Hepatocyte (in vitro differentiated cells): ENCODE measurements around the gene FKRP. TPM values are rescaled to one million over a fixed set of nuclear protein-coding genes. Genes with fewer than 3 reads are reported as not detected.

Source experiments
- DNase-seq: peaks from one replicate; pipeline ENCODE4 v3.0.0-alpha.2; 2016; ENCODE audit warnings: low spot score
- H2AFZ ChIP-seq: fragments of 200-600 bp; sonication (generic); 2 replicates; pipeline ENCODE4 v1.6.0; 2016; ENCODE audit warnings: antibody characterized with exemption, mild to moderate bottlenecking
- H3K27ac ChIP-seq: fragments of 200-600 bp; sonication (generic); 2 replicates; pipeline ENCODE4 v1.5.1; 2016; ENCODE audit warnings: mild to moderate bottlenecking
- H3K27me3 ChIP-seq: fragments of 200-600 bp; sonication (generic); 2 replicates; pipeline ENCODE4 v1.6.1; 2016
- H3K36me3 ChIP-seq: fragments of 200-600 bp; sonication (generic); replicated peaks from 2 replicates; pipeline ENCODE4 v1.5.1; 2016; ENCODE audit warnings: low read depth; ENCODE audit not compliant: insufficient read depth
- H3K4me1 ChIP-seq: fragments of 200-600 bp; sonication (generic); 2 replicates; pipeline ENCODE4 v1.5.1; 2016; ENCODE audit warnings: mild to moderate bottlenecking, moderate library complexity; ENCODE audit not compliant: insufficient read depth
- H3K4me2 ChIP-seq: fragments of 200-600 bp; sonication (generic); 2 replicates; pipeline ENCODE4 v1.6.0; 2016
- H3K4me3 ChIP-seq: fragments of 200-600 bp; sonication (generic); 2 replicates; pipeline ENCODE4 v1.5.1; 2016; ENCODE audit warnings: mild to moderate bottlenecking
- H3K79me2 ChIP-seq: fragments of 200-600 bp; sonication (generic); 2 replicates; pipeline ENCODE4 v1.6.0; 2017; ENCODE audit warnings: mild to moderate bottlenecking
- H3K9me2 ChIP-seq: fragments of 200-600 bp; sonication (generic); replicated peaks from 2 replicates; pipeline ENCODE4 v1.6.0; 2017; ENCODE audit warnings: mild to moderate bottlenecking; ENCODE audit not compliant: insufficient read depth
- H3K9me3 ChIP-seq: fragments of 200-600 bp; sonication (generic); 2 replicates; pipeline ENCODE4 v1.5.1; 2016; ENCODE audit warnings: low read depth, mild to moderate bottlenecking
- H4K20me1 ChIP-seq: fragments of 200-600 bp; sonication (generic); 2 replicates; pipeline ENCODE4 v1.6.0; 2016; ENCODE audit warnings: mild to moderate bottlenecking; ENCODE audit not compliant: insufficient read depth, poor library complexity, severe bottlenecking
- EZH2 ChIP-seq: fragments of 200-600 bp; sonication (generic); IDR thresholded peaks from 2 replicates; pipeline ENCODE4 v1.6.1; 2016; ENCODE audit warnings: antibody characterized with exemption, mild to moderate bottlenecking, borderline replicate concordance
- EZH2phosphoT487 ChIP-seq: fragments of 200-600 bp; sonication (generic); IDR thresholded peaks from one replicate; pipeline ENCODE4 v1.6.1; 2018; ENCODE audit warnings: antibody characterized with exemption, mild to moderate bottlenecking, low read depth, moderate library complexity; ENCODE audit not compliant: unreplicated experiment, severe bottlenecking
- WGBS: methylation state at CpG from one replicate; pipeline ENCODE4 v1.1.6; 2016; ENCODE audit warnings: low lambda C conversion rate; ENCODE audit errors: missing lambda C conversion rate; 5-methylcytosine and 5-hydroxymethylcytosine counted together
- polyA plus RNA-seq: library from polyadenylated mRNA; unstranded; fragments of >200 nt; fragmentation: Nextera tagmentation; extraction: Ambion mirVana; gene quantifications from 2 replicates; pipeline ENCODE4 v1.2.1, GENCODE V29; 2016
- total RNA-seq: library from RNA; depleted of rRNA; stranded (reverse); fragments of >200 nt; gene quantifications from 2 replicates; pipeline ENCODE4 v1.2.3, GENCODE V29; 2014
- TF ChIP-seq, protein P1 (sequence below): fragments of 200-600 bp; sonication (generic); IDR thresholded peaks from 2 replicates; pipeline ENCODE4 v1.5.1; 2016; ENCODE audit warnings: antibody characterized with exemption, mild to moderate bottlenecking; ENCODE audit not compliant: poor library complexity

FKRP gene
- total and polyA plus RNA-seq, 2 experiments from 2014 or later = 18.7 to 23.6 TPM

DNA sequence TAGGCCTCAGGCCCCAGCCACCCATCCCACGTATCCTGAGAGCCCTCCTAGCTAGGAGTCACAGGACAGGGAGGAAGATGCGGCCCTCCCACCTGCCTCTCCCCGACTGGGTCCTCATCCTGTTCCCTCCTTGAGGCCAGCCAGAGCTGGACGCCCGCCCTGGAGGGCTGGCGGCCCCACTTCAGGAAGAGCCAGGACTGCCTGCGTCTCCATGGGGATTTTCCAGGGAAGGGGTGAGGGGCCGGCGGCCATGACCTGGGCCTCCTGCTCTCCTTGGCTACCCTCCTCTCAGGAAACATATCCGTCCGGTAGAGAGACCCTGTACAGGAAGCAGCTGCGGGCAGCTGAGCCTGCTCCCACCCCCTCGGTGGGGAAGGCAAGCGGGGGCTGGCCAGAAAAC is 17.6 kb upstream of the FKRP start:
- 98% methylated on average over 11 of the region's 14 CpGs for whole genome bisulfite sequencing
- Histone ChIP-seq H4K20me1 (peaks cover 21% of the 10 kb centered on the region), H2AFZ (no peak overlapping the region), H3K27ac (no peak overlapping the region), H3K27me3 (no peaks in the 10 kb centered on the region), H3K9me3 (no peaks in the 10 kb centered on the region), H3K36me3 (no peaks in the 10 kb centered on the region), H3K4me2 (no peak overlapping the region), H3K79me2 (peaks cover 7% of the 10 kb centered on the region), H3K9me2 (no peaks in the 10 kb centered on the region), H3K4me3 (no peak overlapping the region), H3K4me1 (no peaks in the 10 kb centered on the region)
- TF ChIP-seq, protein P1, sequence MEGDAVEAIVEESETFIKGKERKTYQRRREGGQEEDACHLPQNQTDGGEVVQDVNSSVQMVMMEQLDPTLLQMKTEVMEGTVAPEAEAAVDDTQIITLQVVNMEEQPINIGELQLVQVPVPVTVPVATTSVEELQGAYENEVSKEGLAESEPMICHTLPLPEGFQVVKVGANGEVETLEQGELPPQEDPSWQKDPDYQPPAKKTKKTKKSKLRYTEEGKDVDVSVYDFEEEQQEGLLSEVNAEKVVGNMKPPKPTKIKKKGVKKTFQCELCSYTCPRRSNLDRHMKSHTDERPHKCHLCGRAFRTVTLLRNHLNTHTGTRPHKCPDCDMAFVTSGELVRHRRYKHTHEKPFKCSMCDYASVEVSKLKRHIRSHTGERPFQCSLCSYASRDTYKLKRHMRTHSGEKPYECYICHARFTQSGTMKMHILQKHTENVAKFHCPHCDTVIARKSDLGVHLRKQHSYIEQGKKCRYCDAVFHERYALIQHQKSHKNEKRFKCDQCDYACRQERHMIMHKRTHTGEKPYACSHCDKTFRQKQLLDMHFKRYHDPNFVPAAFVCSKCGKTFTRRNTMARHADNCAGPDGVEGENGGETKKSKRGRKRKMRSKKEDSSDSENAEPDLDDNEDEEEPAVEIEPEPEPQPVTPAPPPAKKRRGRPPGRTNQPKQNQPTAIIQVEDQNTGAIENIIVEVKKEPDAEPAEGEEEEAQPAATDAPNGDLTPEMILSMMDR = no peak
- TF ChIP-seq EZH2phosphoT487 = no peak
- no peak for TF ChIP-seq EZH2
- DNase-seq = no peak

DNA sequence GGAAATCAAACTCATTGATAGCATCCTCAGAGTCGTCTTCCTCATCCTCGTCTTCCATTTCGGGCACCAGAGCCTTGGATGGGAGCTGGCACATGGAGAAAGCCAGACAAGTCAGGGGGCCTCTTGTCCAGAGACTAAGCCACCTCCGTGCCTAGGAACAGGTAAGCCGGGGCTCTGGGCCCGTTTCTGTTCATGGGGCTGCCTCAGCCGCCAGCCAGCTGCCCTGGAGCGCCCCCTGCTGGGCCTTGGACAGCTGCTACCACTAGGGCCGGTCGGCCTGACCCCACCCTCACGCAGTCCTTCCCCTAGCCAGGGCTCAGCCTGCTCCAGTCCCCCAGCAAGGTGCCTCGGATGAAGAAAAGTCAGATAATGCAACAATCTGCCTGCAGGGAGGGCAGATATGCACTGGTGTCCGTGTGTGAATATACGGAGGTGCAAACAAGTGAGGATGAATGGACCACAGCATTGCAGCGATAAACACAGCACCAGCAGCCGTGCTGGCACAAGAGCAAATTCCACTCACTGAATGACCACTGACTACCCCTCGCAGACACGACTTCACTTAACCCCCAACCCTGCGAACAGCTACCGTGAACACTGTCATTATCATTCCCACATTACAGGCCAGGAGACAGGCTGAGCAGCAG is 17.0 kb upstream of the FKRP start:
- Histone ChIP-seq H3K4me1 (no peaks in the 10 kb centered on the region), H3K27ac (no peak overlapping the region), H3K4me2 (no peak overlapping the region), H4K20me1 (peaks cover 21% of the 10 kb centered on the region), H3K9me2 (no peaks in the 10 kb centered on the region), H2AFZ (no peak overlapping the region), H3K9me3 (no peaks in the 10 kb centered on the region), H3K27me3 (no peaks in the 10 kb centered on the region), H3K36me3 (no peaks in the 10 kb centered on the region), H3K79me2 (peaks cover 11% of the 10 kb centered on the region), H3K4me3 (no peak overlapping the region)
- peak; percentile 87 for DNase-seq
- 57% methylated on average over 20 of the region's 20 CpGs for WGBS
- no peak for TF ChIP-seq EZH2
- TF ChIP-seq, protein P1 = peak; percentile 92

DNA sequence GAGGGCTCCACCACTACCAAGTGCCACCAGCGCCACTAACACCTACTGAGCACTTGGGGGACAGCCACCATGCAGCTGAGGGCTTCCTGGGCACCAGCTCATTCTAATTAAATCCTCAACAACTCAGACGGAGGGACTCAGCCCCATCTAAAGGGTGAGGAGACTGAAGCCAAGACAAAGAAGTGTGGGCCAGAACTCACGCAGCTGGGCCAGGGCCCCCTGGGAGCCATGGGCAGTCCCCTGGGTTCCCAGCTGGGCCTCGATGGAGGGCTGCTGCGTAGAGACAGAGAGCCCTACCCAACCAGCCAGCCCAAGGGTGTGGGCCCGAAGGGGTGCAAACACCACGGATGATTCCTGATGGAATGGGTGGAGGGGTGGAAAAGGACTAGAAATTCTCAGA is 16.2 kb upstream of the FKRP start:
- Histone ChIP-seq H3K27ac (no peak overlapping the region), H3K4me3 (no peak overlapping the region), H4K20me1 (peaks cover 21% of the 10 kb centered on the region), H3K79me2 (peaks cover 17% of the 10 kb centered on the region), H3K4me2 (no peak overlapping the region), H2AFZ (no peak overlapping the region), H3K27me3 (no peaks in the 10 kb centered on the region), H3K9me3 (no peaks in the 10 kb centered on the region), H3K36me3 (no peaks in the 10 kb centered on the region), H3K4me1 (no peaks in the 10 kb centered on the region), H3K9me2 (no peaks in the 10 kb centered on the region)
- DNase-seq = no peak
- WGBS = 94% methylated on average over 7 of the region's 7 CpGs
- TF ChIP-seq EZH2 (no peak), EZH2phosphoT487 (no peak)
- TF ChIP-seq, protein P1 = no peak
